HG03442 (cell line): ENCODE data around the gene RNF214.
"Not testable (repeated sequence)": the region's sequence is repeated elsewhere in the genome, so short reads cannot be mapped to it uniquely, and the experiment has no call there.

Experiments used
- ATAC-seq: cut with Tn5 transposase; IDR thresholded peaks from one replicate; pipeline ENCODE4 v1.9.1; 2021; ENCODE audit warnings: mild to moderate bottlenecking, moderate library complexity; ENCODE audit not compliant: unreplicated experiment

Gene RNF214

GRCh38 chr11:117197516-117198456 is 34.7 kb upstream of the RNF214 start:
- no peak for ATAC-seq

GRCh38 chr11:117198613-117199012 is 33.9 kb upstream of the RNF214 start:
- no peak for ATAC-seq

GRCh38 chr11:117199053-117199915 is 33.2 kb upstream of the RNF214 start, which contains the start of gene TAGLN:
Gene TAGLN, plus strand, starts transcription at chr11:117199370. Its CDS starts 3,644 bp downstream, at chr11:117203014.
- ATAC-seq, result no peak

GRCh38 chr11:117199916-117200812 is 32.3 kb upstream of the RNF214 start:
- no peak for ATAC-seq

- no peak for ATAC-seq
Measured at GRCh38 chr11:117200813-117201657, 31.4 kb upstream of the RNF214 start.

GRCh38 chr11:117201658-117202305 is 30.7 kb upstream of the RNF214 start:
- ATAC-seq, result no peak

GRCh38 chr11:117202386-117203068 is 29.9 kb upstream of the RNF214 start:
- ATAC-seq, result no peak

- ATAC-seq, result no peak
Measured at GRCh38 chr11:117203069-117203407, 29.4 kb upstream of the RNF214 start.

GRCh38 chr11:117204283-117205080 is 28.0 kb upstream of the RNF214 start:
- ATAC-seq, result no peak

- no peak for ATAC-seq
Measured at GRCh38 chr11:117205211-117205818, 27.2 kb upstream of the RNF214 start.

- not testable (repeated sequence) for ATAC-seq
Measured at GRCh38 chr11:117206111-117206510, 26.4 kb upstream of the RNF214 start.

GRCh38 chr11:117206859-117207258 is 25.6 kb upstream of the RNF214 start:
- not testable (repeated sequence) for ATAC-seq

- ATAC-seq, result not testable (repeated sequence)
Measured at GRCh38 chr11:117207481-117207880, 25.0 kb upstream of the RNF214 start.

GRCh38 chr11:117208710-117209109 is 23.8 kb upstream of the RNF214 start:
- ATAC-seq, result not testable (repeated sequence)

GRCh38 chr11:117209351-117210125 is 22.9 kb upstream of the RNF214 start:
- ATAC-seq, result not testable (repeated sequence)

GRCh38 chr11:117210620-117211019 is 21.9 kb upstream of the RNF214 start:
- no peak for ATAC-seq
